MM.1S (cell line): ENCODE measurements around the gene AP2A2.

Source experiments
- EZH2 ChIP-seq: fragments of 300-600 bp; sonication (generic); optimal IDR thresholded peaks from 2 replicates; pipeline ENCODE3; 2017; ENCODE audit warnings: low read depth, mild to moderate bottlenecking, antibody characterized with exemption, low read length, mixed read lengths
- TF ChIP-seq, protein P1 (sequence below): fragments of 300-600 bp; sonication (generic); IDR thresholded peaks from 2 replicates; pipeline ENCODE4 v1.5.1; 2016; ENCODE audit warnings: antibody characterized with exemption, low read length, mixed read lengths

DNA sequence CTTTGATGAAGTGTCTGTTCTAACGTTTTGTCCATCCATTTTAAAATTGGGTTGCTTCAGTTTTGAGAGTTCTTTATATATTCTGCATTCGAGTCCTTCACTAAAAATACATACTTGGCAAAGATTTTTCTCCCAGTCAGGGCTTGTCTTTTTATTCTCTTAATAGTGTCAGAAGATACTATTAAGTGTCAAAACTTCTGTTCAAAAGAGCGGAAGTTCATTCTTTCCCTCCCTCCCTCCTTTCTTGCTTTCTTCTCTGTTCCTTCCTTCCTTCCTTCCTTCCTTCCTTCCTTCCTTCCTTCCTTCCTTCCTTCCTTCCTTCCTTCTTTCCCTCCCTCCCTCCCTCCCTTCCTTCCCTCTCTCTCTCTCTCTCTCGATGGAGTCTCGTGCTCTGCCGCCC is 118.5 kb downstream of the AP2A2 start:
- TF ChIP-seq, protein P1, sequence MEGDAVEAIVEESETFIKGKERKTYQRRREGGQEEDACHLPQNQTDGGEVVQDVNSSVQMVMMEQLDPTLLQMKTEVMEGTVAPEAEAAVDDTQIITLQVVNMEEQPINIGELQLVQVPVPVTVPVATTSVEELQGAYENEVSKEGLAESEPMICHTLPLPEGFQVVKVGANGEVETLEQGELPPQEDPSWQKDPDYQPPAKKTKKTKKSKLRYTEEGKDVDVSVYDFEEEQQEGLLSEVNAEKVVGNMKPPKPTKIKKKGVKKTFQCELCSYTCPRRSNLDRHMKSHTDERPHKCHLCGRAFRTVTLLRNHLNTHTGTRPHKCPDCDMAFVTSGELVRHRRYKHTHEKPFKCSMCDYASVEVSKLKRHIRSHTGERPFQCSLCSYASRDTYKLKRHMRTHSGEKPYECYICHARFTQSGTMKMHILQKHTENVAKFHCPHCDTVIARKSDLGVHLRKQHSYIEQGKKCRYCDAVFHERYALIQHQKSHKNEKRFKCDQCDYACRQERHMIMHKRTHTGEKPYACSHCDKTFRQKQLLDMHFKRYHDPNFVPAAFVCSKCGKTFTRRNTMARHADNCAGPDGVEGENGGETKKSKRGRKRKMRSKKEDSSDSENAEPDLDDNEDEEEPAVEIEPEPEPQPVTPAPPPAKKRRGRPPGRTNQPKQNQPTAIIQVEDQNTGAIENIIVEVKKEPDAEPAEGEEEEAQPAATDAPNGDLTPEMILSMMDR = no peak
- no peak for TF ChIP-seq EZH2
